ENCODE data around the gene SLC23A2. TPM values are rescaled to one million over a fixed set of nuclear protein-coding genes. Genes with fewer than 3 reads are reported as not detected.

SLC23A2 gene
- total and polyA plus RNA-seq, 4 donors, result 9.1 to 48.4 (median 14.7) TPM

- TF ChIP-seq, protein P1, sequence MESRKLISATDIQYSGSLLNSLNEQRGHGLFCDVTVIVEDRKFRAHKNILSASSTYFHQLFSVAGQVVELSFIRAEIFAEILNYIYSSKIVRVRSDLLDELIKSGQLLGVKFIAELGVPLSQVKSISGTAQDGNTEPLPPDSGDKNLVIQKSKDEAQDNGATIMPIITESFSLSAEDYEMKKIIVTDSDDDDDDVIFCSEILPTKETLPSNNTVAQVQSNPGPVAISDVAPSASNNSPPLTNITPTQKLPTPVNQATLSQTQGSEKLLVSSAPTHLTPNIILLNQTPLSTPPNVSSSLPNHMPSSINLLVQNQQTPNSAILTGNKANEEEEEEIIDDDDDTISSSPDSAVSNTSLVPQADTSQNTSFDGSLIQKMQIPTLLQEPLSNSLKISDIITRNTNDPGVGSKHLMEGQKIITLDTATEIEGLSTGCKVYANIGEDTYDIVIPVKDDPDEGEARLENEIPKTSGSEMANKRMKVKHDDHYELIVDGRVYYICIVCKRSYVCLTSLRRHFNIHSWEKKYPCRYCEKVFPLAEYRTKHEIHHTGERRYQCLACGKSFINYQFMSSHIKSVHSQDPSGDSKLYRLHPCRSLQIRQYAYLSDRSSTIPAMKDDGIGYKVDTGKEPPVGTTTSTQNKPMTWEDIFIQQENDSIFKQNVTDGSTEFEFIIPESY (IDR thresholded peaks at IDR 0.05), result no peak
- no peak for TF ChIP-seq YY1 (IDR thresholded peaks at IDR 0.05)
- TF ChIP-seq EGR1 (IDR thresholded peaks at IDR 0.05; ENCODE audit: low read depth in 2 of 2), result no peak
- no peak for TF ChIP-seq SP1 (IDR thresholded peaks at IDR 0.05)
- no peak for TF ChIP-seq TAF1 (conservative IDR thresholded peaks at IDR 0.05)
Observed at GRCh38 chr20:4844325-4844724, 157.0 kb downstream of the SLC23A2 start (continued).

DNA sequence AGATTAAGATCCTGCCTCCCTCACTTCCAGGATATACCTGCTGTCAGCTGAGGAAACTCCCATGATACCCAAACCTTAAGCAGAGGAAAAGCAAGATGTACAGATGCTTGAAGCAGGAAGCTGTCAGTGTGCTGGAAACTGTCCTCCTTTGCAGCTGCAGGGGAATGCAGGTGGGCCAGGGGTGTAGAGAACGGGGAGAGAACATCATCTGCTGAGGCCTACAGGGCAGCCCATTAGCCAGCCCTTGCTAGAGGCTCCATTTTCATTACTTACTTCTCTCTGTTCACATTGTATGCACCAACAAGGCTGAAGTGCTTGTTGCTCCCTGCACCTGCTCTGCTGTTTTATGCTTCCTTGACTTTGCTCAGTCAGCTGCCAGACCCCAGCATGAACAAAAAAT lies 160.5 kb downstream of the SLC23A2 start:
- DNase-seq (ENCODE audit: low spot score), result no peak
- TF ChIP-seq RXRA (IDR thresholded peaks at IDR 0.05), result no peak
- TF ChIP-seq, protein P2, sequence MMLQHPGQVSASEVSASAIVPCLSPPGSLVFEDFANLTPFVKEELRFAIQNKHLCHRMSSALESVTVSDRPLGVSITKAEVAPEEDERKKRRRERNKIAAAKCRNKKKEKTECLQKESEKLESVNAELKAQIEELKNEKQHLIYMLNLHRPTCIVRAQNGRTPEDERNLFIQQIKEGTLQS (IDR thresholded peaks at IDR 0.05), result no peak
- no peak for TF ChIP-seq JUND (IDR thresholded peaks at IDR 0.05)
- no peak for TF ChIP-seq RAD21 (IDR thresholded peaks at IDR 0.05)
- TF ChIP-seq YY1 (IDR thresholded peaks at IDR 0.05), result no peak
- TF ChIP-seq, protein P1 (IDR thresholded peaks at IDR 0.05), result no peak
- TF ChIP-seq, protein P3, sequence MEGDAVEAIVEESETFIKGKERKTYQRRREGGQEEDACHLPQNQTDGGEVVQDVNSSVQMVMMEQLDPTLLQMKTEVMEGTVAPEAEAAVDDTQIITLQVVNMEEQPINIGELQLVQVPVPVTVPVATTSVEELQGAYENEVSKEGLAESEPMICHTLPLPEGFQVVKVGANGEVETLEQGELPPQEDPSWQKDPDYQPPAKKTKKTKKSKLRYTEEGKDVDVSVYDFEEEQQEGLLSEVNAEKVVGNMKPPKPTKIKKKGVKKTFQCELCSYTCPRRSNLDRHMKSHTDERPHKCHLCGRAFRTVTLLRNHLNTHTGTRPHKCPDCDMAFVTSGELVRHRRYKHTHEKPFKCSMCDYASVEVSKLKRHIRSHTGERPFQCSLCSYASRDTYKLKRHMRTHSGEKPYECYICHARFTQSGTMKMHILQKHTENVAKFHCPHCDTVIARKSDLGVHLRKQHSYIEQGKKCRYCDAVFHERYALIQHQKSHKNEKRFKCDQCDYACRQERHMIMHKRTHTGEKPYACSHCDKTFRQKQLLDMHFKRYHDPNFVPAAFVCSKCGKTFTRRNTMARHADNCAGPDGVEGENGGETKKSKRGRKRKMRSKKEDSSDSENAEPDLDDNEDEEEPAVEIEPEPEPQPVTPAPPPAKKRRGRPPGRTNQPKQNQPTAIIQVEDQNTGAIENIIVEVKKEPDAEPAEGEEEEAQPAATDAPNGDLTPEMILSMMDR (IDR thresholded peaks at IDR 0.05; ENCODE audit: low read depth, low read length, missing input control), result no peak
- TF ChIP-seq GABPA (IDR thresholded peaks at IDR 0.05 in 1 of 2, conservative IDR thresholded peaks at IDR 0.05 in 1 of 2), result no peak
- no peak for TF ChIP-seq HNF4G (IDR thresholded peaks at IDR 0.05)
- TF ChIP-seq SP1 (IDR thresholded peaks at IDR 0.05), result no peak
- no peak for TF ChIP-seq EGR1 (IDR thresholded peaks at IDR 0.05; ENCODE audit: low read depth in 2 of 2)
- no peak for TF ChIP-seq HNF4A (conservative IDR thresholded peaks at IDR 0.05)
- no peak for TF ChIP-seq TAF1 (conservative IDR thresholded peaks at IDR 0.05)
- no peak for TF ChIP-seq NR2F2 (IDR thresholded peaks at IDR 0.05)
- TF ChIP-seq FOXA1 (IDR thresholded peaks at IDR 0.05), result no peak
- TF ChIP-seq MAX (IDR thresholded peaks at IDR 0.05), result no peak
- 90% methylated on average over 1 of the region's 1 CpG for WGBS

More for the DNA sequence above, 160.5 kb downstream of the SLC23A2 start:
- Histone ChIP-seq H3K36me3 (ENCODE audit: control insufficient read depth in 4 of 4, insufficient read depth in 3 of 4, low read depth in 1 of 4, low read length in 3 of 4) (no peaks in the 10 kb centered on the region), H3K4me3 (ENCODE audit: low read depth in 1 of 3, low read length in 3 of 3) (no peak overlapping the region), H3K9ac (ENCODE audit: low read depth in 1 of 2, low read length in 2 of 2) (no peak overlapping the region), H3K27me3 (ENCODE audit: control insufficient read depth in 4 of 4, insufficient read depth in 4 of 4, low read length in 3 of 4) (no peaks in the 10 kb centered on the region), H3K4me1 (ENCODE audit: control insufficient read depth in 4 of 4, insufficient read depth in 4 of 4, low read length in 3 of 4) (no peaks in the 10 kb centered on the region), H3K9me3 (ENCODE audit: control insufficient read depth in 4 of 4, low read length in 3 of 4) (no peaks in the 10 kb centered on the region), H3K27ac (ENCODE audit: low read depth in 1 of 2, low read length in 2 of 2) (no peak overlapping the region)

Measured in liver (tissue), 9 donors.